HG02623 (cell line): ENCODE results near the gene RBM44.

Source experiments
- ATAC-seq: cut with Tn5 transposase; IDR thresholded peaks from one replicate; pipeline ENCODE4 v1.9.1; 2021; ENCODE audit warnings: moderate library complexity; ENCODE audit not compliant: unreplicated experiment

RBM44 gene

GRCh38 chr2:237885111-237885930, 86.7 kb downstream of the RBM44 start:
- no peak for ATAC-seq

- ATAC-seq = no peak
Measured at GRCh38 chr2:237885931-237886684, 87.5 kb downstream of the RBM44 start.

- ATAC-seq = no peak
Measured at GRCh38 chr2:237886685-237887481, 88.3 kb downstream of the RBM44 start.

- no peak for ATAC-seq
Measured at GRCh38 chr2:237888389-237888788, 89.8 kb downstream of the RBM44 start.

- no peak for ATAC-seq
Measured at GRCh38 chr2:237889016-237889415, 90.4 kb downstream of the RBM44 start.

- no peak for ATAC-seq
Measured at GRCh38 chr2:237889811-237890210, 91.2 kb downstream of the RBM44 start.
